H9 (cell line): Measurements from ENCODE around the gene NF1. TPM values are rescaled to one million over a fixed set of nuclear protein-coding genes. Genes with fewer than 3 reads are reported as not detected.

ENCODE experiments used
- DNase-seq: peaks from one replicate; pipeline ENCODE4 v3.0.0-alpha.2; 2017
- H2AFZ ChIP-seq: one replicate; pipeline ENCODE4 v1.6.1; 2013; ENCODE audit warnings: mild to moderate bottlenecking, low read length, control low read depth, moderate library complexity
- H2AK5ac ChIP-seq: 2 replicates; pipeline ENCODE4 v1.6.1; 2013; ENCODE audit warnings: low read length, control low read depth, mixed read lengths; ENCODE audit not compliant: insufficient read length
- H2BK120ac ChIP-seq: one replicate; pipeline ENCODE4 v1.6.1; 2013; ENCODE audit warnings: low read depth, mild to moderate bottlenecking, low read length, control low read depth, inconsistent platforms; ENCODE audit not compliant: poor library complexity, severe bottlenecking
- H2BK12ac ChIP-seq: 2 replicates; pipeline ENCODE4 v1.6.1; 2013; ENCODE audit warnings: low read length, control low read depth, mixed read lengths, low read depth; ENCODE audit not compliant: insufficient read length
- H2BK15ac ChIP-seq: 2 replicates; pipeline ENCODE4 v1.6.1; 2013; ENCODE audit warnings: low read depth, low read length, control low read depth
- H2BK20ac ChIP-seq: one replicate; pipeline ENCODE4 v1.6.1; 2013; ENCODE audit warnings: low read depth, mild to moderate bottlenecking, low read length, control low read depth, inconsistent platforms; ENCODE audit not compliant: poor library complexity, severe bottlenecking
- H2BK5ac ChIP-seq: 2 replicates; pipeline ENCODE4 v1.6.1; 2013; ENCODE audit warnings: low read length, control low read depth, mixed read lengths; ENCODE audit not compliant: insufficient read length
- H3K14ac ChIP-seq: 2 replicates; pipeline ENCODE4 v1.6.1; 2013; ENCODE audit warnings: low read length, control low read depth; ENCODE audit not compliant: insufficient read depth
- H3K18ac ChIP-seq: 2 replicates; pipeline ENCODE4 v1.6.1; 2013; ENCODE audit warnings: low read depth, mild to moderate bottlenecking, mixed read lengths, low read length, control low read depth; ENCODE audit not compliant: insufficient read length
- H3K23ac ChIP-seq: 2 replicates; pipeline ENCODE4 v1.6.1; 2013; ENCODE audit warnings: low read length, control low read depth, mixed read lengths, low read depth; ENCODE audit not compliant: insufficient read length
- H3K23me2 ChIP-seq: 2 replicates; pipeline ENCODE4 v1.6.1; 2013; ENCODE audit warnings: low read depth, mild to moderate bottlenecking, mixed read lengths, low read length, control low read depth; ENCODE audit not compliant: insufficient read length, poor library complexity, severe bottlenecking
- H3K27ac ChIP-seq: 2 replicates; pipeline ENCODE4 v1.5.1; 2013; ENCODE audit warnings: low read length, control low read depth, mixed read lengths, low read depth; ENCODE audit not compliant: insufficient read length
- H3K27me3 ChIP-seq: 2 replicates; pipeline ENCODE4 v1.6.1; 2013; ENCODE audit warnings: low read length, control low read depth, inconsistent platforms; ENCODE audit not compliant: insufficient read depth
- H3K4ac ChIP-seq: 2 replicates; pipeline ENCODE4 v1.6.1; 2013; ENCODE audit warnings: low read depth, mild to moderate bottlenecking, control low read depth, inconsistent platforms, low read length, moderate library complexity
- H3K4me1 ChIP-seq: 2 replicates; pipeline ENCODE4 v1.6.1; 2013; ENCODE audit warnings: low read length, control low read depth, inconsistent platforms; ENCODE audit not compliant: insufficient read depth
- H3K4me2 ChIP-seq: 2 replicates; pipeline ENCODE4 v1.6.1; 2013; ENCODE audit warnings: low read length, control low read depth, mixed read lengths; ENCODE audit not compliant: insufficient read length, insufficient read depth
- H3K56ac ChIP-seq: 2 replicates; pipeline ENCODE4 v1.6.1; 2013; ENCODE audit warnings: low read depth, mild to moderate bottlenecking, mixed read lengths, low read length, control low read depth; ENCODE audit not compliant: insufficient read length
- H3K79me1 ChIP-seq: 2 replicates; pipeline ENCODE4 v1.6.1; 2013; ENCODE audit warnings: low read depth, mild to moderate bottlenecking, moderate library complexity, low read length, control low read depth, inconsistent platforms; ENCODE audit not compliant: insufficient read depth, poor library complexity, severe bottlenecking
- H3K79me2 ChIP-seq: 2 replicates; pipeline ENCODE4 v1.6.1; 2013; ENCODE audit warnings: low read length, control low read depth, inconsistent platforms; ENCODE audit not compliant: insufficient read depth
- H3K9ac ChIP-seq: 2 replicates; pipeline ENCODE4 v1.6.1; 2013; ENCODE audit warnings: low read length, control low read depth, mixed read lengths; ENCODE audit not compliant: insufficient read length; ENCODE audit errors: extremely low read depth
- H3K9me3 ChIP-seq: one replicate; pipeline ENCODE4 v1.6.1; 2013; ENCODE audit warnings: low read depth, low read length, inconsistent platforms; ENCODE audit not compliant: control insufficient read depth
- H3T11ph ChIP-seq: one replicate; pipeline ENCODE4 v1.6.1; 2013; ENCODE audit warnings: mild to moderate bottlenecking, low read length, control low read depth, inconsistent platforms
- H4K20me1 ChIP-seq: one replicate; pipeline ENCODE4 v1.6.1; 2013; ENCODE audit not compliant: control insufficient read depth, insufficient read length, insufficient read depth
- H4K5ac ChIP-seq: 2 replicates; pipeline ENCODE4 v1.6.1; 2013; ENCODE audit warnings: low read depth, mild to moderate bottlenecking, mixed read lengths, low read length, control low read depth; ENCODE audit not compliant: insufficient read length
- H4K8ac ChIP-seq: replicated peaks from 2 replicates; pipeline ENCODE4 v1.6.1; 2013; ENCODE audit warnings: low read length, control low read depth, mixed read lengths, low read depth; ENCODE audit not compliant: insufficient read length
- H4K91ac ChIP-seq: 2 replicates; pipeline ENCODE4 v1.6.1; 2013; ENCODE audit warnings: low read depth, mild to moderate bottlenecking, moderate library complexity, mixed read lengths, low read length, control low read depth; ENCODE audit not compliant: insufficient read length
- H3K27ac Mint-ChIP-seq, 3 experiments: 2 replicates in 2 of 3; 3 replicates in 1 of 3; pipeline ENCODE4 v1.8.0; 2020 to 2021; ENCODE audit warnings: mixed read lengths in 3 of 3, mild to moderate bottlenecking in 1 of 3, moderate library complexity in 1 of 3
- H3K27me3 Mint-ChIP-seq: 2 replicates; pipeline ENCODE4 v1.8.0; 2021; ENCODE audit warnings: low read depth, mild to moderate bottlenecking, moderate library complexity, mixed read lengths
- H3K36me3 Mint-ChIP-seq, 3 experiments: 2 replicates in 2 of 3; 3 replicates in 1 of 3; pipeline ENCODE4 v1.8.0; 2020 to 2021; ENCODE audit warnings: low read depth in 3 of 3, mixed read lengths in 3 of 3; ENCODE audit not compliant: insufficient read depth in 1 of 3
- H3K4me1 Mint-ChIP-seq, 2 experiments: 2 replicates each; pipeline ENCODE4 v1.8.0; 2020; ENCODE audit warnings: mixed read lengths in 2 of 2
- H3K4me3 Mint-ChIP-seq, 2 experiments: 2 replicates in 1 of 2; 3 replicates in 1 of 2; pipeline ENCODE4 v1.8.0; 2020 to 2021; ENCODE audit warnings: mild to moderate bottlenecking in 2 of 2, mixed read lengths in 2 of 2, moderate library complexity in 1 of 2
- H3K9me3 Mint-ChIP-seq, 2 experiments: 2 replicates in 1 of 2; 3 replicates in 1 of 2; pipeline ENCODE4 v1.8.0; 2020; ENCODE audit warnings: mild to moderate bottlenecking in 2 of 2, mixed read lengths in 2 of 2, moderate library complexity in 1 of 2
- WGBS: extraction: QIAGEN DNeasy Blood & Tissue Kit; methylation state at CpG from one replicate; pipeline ENCODE4 v1.1.7; 2013; ENCODE audit warnings: missing lambda C conversion rate, low lambda C conversion rate, mixed read lengths; ENCODE audit not compliant: insufficient read length; ENCODE audit errors: extremely low coverage; 5-methylcytosine and 5-hydroxymethylcytosine counted together
- total RNA-seq: library from RNA; stranded (reverse); gene quantifications from 2 replicates; pipeline ENCODE4 v1.2.1, GENCODE V29; 2021
- TF ChIP-seq, protein P1 (sequence below): fragments of 200-600 bp; sonication (generic); conservative IDR thresholded peaks from 3 replicates; pipeline ENCODE4 v1.8.0; 2021; ENCODE audit warnings: antibody characterized with exemption, mild to moderate bottlenecking

Gene NF1
- total RNA-seq, 1 experiment from 2014 or later = 38.1 TPM

GRCh38 chr17:31386542-31387075 is 291.8 kb downstream of the NF1 start:
- WGBS = no CpG with 5 or more reads among the region's 3 CpGs
- Histone ChIP-seq H3K4me2 (no peak overlapping the region), H3K56ac (no peak overlapping the region), H3K9ac (no peak overlapping the region), H4K5ac (no peak overlapping the region), H4K20me1 (peaks cover 3% of the 10 kb centered on the region), H3K23ac (no peak overlapping the region), H2BK12ac (no peak overlapping the region), H4K91ac (no peak overlapping the region), H3K18ac (no peak overlapping the region), H3K79me1 (no peaks in the 10 kb centered on the region), H3T11ph (no peak overlapping the region), H2AK5ac (no peak overlapping the region), H3K9me3 (no peaks in the 10 kb centered on the region), H2BK15ac (no peak overlapping the region), H3K14ac (no peak overlapping the region), H2BK120ac (no peak overlapping the region), H3K4me1 (peaks cover 3% of the 10 kb centered on the region; the same call in 1 of the 2 replicates), H3K23me2 (peaks cover 5% of the 10 kb centered on the region), H3K4ac (no peak overlapping the region), H3K27me3 (no peaks in the 10 kb centered on the region; the same call in 1 of the 2 replicates), H3K27ac (no peak overlapping the region), H2BK5ac (no peak overlapping the region), H2AFZ (no peak overlapping the region), H2BK20ac (no peak overlapping the region), H3K79me2 (no peaks in the 10 kb centered on the region), H4K8ac (no peak overlapping the region)
- Mint-ChIP-seq H3K27ac (no peak overlapping the region; a peak in 1 of 7 replicates), H3K4me3 (no peak overlapping the region), H3K9me3 (no peaks in the 10 kb centered on the region), H3K4me1 (peaks cover 15 to 18% of the 10 kb centered on the region in 2 experiments), H3K36me3 (peaks cover 0 to 2% (median 0%) of the 10 kb centered on the region in 3 experiments; a peak in 1 of 7 replicates), H3K27me3 (peaks cover 28% of the 10 kb centered on the region)
- TF ChIP-seq, protein P1, sequence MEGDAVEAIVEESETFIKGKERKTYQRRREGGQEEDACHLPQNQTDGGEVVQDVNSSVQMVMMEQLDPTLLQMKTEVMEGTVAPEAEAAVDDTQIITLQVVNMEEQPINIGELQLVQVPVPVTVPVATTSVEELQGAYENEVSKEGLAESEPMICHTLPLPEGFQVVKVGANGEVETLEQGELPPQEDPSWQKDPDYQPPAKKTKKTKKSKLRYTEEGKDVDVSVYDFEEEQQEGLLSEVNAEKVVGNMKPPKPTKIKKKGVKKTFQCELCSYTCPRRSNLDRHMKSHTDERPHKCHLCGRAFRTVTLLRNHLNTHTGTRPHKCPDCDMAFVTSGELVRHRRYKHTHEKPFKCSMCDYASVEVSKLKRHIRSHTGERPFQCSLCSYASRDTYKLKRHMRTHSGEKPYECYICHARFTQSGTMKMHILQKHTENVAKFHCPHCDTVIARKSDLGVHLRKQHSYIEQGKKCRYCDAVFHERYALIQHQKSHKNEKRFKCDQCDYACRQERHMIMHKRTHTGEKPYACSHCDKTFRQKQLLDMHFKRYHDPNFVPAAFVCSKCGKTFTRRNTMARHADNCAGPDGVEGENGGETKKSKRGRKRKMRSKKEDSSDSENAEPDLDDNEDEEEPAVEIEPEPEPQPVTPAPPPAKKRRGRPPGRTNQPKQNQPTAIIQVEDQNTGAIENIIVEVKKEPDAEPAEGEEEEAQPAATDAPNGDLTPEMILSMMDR = no peak
- no peak for DNase-seq
